Measurements from ENCODE around the gene TSN.
"Not testable (repeated sequence)": the region's sequence is repeated elsewhere in the genome, so short reads cannot be mapped to it uniquely, and the experiment has no call there.

Gene TSN

DNA sequence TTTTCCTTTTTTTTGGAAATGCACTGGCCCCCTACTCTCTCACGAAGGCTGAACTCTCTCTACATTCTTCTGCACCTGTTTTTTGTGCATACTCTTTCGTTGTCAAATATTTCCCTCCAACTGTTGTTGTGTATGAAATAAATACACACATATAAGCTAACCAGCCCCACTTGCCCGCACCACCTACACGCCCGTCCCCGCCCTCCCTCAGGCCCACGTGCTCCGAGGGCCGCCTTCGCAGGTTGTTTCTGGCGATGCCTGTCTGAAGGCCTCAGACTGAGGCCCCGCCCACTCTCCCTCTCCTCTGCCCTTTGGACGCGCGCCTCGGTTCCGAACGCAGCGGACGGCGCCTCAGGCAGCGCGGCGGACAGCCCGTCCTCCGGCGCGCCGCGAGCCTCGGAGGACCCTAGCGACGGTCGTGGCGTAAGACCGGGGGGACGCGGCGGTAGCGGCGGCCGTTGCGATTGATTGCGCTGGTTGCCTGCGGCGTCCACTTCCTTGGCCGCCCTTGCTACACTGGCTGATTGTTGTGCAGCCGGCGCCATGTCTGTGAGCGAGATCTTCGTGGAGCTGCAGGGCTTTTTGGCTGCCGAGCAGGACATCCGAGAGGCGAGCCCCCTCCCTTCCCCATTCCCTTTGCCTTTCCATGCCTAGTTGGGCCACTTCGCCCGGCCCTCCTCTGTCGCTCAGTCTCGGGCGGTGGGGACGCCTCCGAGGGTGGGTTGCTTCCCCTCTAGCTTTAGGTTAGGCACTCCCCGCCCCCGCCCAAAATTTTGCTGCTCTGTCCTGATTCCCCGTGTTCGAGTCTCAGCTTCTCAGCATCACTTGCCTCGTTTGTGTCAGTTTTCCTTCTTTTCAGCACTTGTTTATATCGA is at the start of gene TSN:
TSN (plus strand) TSS at position 415 of the 875 bp plus-strand sequence; CDS start at position 544, 129 bp downstream.
- peak; percentile 97 for DNase-seq

DNA sequence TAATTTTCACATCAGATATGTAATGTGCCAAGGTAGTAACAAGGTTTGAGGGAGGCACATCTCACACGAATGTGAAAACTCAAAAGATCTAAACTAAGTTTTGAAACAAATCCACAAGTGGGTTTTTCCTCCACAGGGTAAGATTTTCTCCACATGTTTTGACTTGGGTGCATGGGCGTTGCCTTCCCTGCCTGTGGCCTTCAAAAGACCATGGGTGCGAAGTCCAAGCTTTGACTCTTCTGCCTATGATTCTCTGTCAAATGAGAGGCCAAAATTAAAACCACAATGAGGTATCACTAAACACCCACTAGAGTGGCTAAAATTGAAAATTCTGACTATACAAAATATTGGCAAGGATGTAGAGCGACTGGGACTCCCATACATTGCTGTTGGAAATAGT is 49.5 kb upstream of the TSN start:
- no peak for DNase-seq

DNA sequence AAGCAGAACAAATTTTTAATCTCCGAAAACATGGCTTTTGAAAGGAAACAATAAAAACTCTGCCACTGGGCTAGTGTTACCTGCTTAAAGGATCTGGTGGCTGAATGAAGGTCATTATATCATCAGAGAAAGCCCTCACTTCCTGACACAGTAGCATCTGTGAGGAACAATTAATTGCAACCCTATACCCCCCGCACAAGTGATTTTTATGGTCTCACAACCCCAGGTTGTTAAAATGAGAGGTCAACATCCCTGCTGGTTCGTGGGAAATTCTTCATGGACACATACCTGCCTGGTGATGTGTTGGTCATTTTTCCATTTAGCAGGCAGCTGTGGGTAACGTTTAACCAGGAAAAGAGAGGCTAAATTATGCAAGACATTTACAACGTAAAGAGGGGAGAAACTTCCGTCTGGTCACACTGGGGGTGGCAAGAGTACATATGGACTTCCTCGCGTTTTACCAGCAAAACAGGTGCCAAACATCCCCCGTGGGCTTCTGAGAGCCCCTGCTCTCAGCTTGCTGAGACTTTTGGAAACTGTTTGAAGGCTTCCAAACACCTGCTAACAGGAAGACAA is 48.0 kb upstream of the TSN start:
- no peak for DNase-seq

- no peak for DNase-seq
Observed at GRCh38 chr2:121707920-121708361, 47.5 kb upstream of the TSN start.

DNA sequence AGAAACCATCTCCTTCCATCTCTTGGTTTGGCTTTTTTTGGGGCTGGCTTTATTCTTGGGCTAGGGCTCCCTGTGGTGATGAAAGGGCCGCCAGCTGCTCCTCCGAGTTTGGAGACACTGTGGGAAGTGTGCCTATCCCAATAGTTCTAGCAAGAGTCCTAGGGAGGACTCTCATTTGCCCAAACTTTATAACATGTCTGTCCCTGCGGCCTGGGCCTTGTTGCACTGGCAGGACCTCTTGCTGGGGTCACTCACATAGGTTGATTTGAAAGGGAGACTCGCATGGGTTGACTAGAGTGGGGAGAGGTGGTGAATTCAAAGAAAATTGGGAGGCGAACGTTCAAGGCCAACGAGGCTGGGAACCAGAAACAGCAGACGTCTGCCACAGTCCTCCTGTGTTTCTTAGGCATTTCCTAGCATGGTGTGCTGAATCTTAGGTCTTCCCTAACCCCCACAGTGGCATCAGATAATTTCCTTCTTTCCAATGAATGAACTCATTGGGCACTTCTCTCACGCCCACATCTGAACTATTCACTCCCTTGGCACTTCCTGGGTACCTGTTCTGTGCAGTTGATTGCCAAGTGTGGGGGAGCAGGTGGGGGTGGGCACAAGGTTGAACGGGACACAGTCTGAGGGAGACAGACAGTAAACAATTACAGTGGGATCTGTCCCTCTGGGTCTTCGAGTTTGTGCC is 45.5 kb upstream of the TSN start:
- DNase-seq = no peak

DNA sequence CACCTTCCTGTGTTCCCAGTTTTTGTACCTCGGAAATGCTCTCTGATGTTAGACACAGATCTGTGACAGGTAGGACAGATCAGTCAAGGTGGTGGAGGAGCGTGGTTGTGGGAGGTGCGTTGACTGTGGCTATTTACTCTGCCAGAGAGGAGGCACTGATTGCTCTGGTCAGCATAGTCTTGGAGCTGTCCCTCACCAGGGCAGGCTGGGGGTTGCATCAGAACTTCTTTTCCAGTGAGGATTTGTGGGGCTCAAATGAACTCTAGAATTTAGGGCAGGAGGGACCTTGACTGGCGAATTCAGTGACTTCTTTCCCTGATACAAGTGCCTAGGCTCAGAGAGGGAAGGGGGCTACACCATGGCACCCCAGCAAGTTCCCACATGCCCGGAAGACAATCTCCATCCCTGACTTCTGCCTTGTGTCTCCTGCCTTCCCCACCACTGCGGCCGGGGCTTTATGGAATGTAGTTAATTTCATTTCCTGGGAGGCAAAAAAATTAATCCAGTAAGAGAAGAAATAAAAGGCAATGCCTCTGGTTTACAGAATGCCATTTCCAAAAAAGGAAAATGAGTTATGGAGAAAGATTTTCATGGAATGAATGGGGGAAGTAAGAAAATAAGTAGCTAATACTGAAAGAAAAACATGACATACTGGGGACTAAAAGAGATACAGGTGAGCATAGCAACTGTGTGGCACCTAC is 44.8 kb upstream of the TSN start:
- DNase-seq = no peak

GRCh38 chr2:121711481-121711880 is 44.0 kb upstream of the TSN start:
- DNase-seq = not testable (repeated sequence)

DNA sequence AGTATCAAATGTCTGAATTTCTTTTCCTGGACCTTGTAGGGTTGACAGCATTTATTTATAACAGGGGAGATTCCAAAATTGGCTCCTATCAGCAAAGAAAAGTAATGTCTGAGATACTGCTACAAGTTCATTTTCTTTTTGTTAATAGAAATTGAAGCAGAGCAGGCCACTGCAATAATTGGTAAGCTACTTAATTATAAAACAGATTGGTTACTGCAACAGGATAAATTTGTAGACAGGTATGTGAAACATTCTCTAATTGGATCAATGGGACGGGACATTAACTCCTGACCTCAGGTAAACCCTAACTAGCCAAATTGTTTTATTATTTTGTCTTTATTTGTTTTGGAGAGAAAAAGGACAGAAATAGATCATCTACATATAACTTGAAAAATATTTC is 39.3 kb upstream of the TSN start:
- no peak for DNase-seq

- no peak for DNase-seq
Observed at GRCh38 chr2:121717529-121717928, 37.9 kb upstream of the TSN start.

DNA sequence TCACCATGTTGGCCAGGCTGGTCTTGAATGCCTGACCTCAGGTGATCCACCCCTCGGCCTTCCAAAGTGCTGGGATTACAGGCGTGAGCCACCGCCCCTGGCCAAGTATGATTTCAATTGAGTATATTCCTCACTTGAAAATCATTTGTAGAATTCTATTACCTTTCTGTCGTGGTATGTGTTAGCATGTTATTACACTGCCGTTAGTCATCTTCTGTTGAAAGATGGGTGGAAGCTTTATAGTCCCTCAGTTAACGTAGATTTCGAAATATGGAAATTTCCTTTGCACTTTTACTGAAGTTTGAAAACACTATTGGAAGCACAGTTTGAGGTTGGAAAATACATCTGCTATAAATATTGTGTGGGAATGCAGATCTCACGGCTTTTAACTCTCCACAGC is 33.5 kb upstream of the TSN start:
- DNase-seq = no peak

GRCh38 chr2:121722479-121722878 is 33.0 kb upstream of the TSN start:
- DNase-seq = no peak

DNA sequence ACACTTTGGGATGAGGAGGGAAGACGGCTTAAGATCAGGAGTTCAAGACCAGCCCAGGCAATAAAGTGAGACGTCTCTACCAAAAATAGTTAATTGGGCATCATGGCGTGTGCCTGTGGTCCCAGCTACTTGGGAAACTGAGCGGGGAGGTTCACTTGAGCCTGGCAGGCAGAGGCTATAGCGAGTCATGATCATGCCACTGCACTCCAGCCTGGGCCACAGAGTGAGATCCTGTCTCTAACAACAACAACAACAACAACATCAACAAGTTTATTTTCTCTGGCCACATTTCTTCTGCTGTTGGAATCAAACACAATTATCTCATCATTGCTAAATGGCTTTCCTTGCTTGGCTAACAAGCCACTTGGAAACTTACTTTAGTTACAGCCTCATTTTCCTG is 32.1 kb upstream of the TSN start:
- no peak for DNase-seq

DNA sequence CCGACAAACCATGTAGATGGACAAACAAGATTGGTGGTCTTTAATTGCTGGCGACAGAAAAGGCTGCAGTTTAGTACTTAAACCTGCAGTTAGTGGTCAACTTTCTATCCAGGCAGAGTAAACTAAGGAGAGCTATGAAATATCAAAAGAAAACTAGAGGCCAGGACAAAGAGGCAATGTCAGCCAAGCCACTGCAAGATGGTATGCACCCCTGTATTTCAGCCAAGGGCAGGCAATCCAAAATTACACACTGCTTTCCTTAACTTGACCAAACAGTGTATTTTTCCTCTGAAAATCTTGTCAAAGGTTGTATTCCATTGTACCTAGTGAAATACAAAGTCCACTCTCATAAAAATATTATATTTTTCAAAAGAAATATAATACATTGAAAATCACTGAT is 28.1 kb upstream of the TSN start:
- no peak for DNase-seq

GRCh38 chr2:121727950-121728349 is 27.5 kb upstream of the TSN start:
- DNase-seq = no peak

DNA sequence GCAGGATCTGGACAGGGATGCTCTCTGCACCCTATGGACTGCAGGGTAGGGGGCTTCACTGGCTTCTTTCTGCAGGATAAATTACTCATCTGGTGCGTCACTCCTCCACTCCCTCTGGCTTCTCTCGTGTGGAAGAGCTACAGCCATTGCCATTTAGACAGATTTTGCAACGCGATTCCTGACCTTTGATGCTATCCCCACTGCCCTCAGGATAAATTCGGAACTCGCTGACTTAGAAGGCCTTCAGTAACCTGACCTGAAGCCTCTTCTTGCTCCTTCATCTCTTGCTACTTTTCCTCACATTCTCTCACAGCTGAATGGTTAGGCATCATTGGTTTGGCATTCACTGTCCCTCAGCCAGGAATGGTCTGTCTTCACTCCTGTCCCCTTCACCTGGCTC is 24.1 kb upstream of the TSN start:
- no peak for DNase-seq

DNA sequence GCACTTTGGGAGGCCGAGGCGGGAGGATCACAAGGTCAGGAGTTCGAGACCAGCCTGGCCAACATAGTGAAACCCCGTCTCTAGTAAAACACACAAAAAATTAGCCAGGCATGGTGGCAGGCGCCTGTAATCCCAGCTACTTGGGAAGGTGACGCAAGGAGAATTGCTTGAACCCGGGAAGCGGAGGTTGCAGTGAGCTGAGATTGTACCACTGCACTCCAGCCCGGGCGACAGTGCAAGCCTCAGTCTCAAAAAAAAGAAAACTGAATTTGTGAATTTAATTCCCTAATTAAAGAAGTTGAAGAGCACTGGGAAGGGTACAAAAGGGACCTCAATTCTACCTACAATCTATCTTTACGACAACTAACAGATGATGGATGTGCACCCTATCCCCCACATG is 20.9 kb upstream of the TSN start:
- DNase-seq = not testable (repeated sequence)

DNA sequence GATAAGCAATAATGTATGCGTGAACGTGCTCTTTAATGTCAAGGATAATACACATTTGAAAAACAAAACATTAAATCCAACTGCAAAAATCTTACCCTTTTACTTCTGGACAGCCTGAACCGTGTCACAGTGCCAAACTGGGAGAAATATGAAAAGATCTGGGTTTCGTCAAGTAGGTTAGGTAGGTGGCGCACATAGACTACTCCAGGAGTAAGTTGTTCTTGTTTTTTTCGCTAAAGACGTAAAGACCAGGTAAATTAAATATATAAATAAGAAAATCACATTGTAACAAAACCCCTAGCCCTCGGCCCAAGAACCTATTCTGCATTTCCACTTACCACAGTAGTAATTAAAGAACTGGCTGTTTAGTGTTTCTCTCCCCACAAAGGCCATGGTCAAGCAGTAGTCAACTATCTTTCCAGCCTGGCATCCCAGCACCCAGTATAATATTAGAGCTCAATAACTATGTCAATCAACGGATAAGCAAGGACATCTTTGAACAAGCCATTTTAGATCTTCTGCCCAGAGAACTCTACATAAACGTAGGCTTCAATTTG is 19.9 kb upstream of the TSN start:
- no peak for DNase-seq

- no peak for DNase-seq
Observed at GRCh38 chr2:121736140-121736461, 19.4 kb upstream of the TSN start.

DNA sequence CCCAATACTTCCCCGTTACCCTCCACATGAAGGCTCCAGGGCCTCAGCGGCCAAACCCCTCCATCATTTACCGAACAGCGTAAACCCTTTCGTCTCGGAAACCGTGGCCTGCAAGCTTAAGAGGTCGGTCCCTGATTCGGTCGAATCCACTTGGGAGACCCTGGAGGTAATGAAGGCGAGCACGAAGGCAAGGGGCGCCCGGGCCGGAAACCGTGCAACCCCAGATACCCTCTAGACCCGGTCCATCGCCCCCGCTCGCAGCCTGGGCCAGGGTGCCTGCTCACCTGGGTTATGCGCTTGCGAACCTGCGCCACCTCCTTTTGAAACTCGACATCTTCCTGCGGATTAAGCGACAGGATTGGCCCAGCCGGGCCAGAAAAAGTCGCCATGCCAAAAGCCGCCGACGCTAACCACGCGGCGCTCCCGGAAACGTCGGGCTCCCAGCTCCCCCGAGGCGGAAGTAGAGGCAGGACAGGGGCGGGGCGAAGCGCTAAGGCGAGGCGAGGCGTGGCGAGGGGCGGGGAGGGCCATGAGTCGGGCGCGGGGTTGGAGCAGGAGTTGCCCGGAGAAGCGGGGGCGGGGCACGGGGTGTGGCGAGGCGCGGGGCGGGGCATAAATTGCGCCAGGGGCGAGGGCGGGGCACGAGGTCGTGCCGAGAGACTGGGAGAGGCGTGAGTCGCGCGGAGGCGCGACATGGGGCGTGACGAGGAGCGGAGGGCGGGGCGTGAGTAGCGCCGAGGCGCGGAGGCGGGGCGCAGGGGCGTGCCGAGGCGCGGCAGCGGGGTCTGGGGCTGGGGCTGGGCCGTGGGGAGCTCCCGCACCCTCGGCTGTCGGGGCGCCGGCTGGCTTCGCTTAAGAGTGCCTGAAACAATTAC is 18.8 kb upstream of the TSN start, which contains the start of gene NIFK:
NIFK (minus strand) TSS at position 414 of the 875 bp plus-strand sequence; CDS start at position 389, 25 bp downstream.
- peak; percentile 100 for DNase-seq

- no peak for DNase-seq
Observed at GRCh38 chr2:121740973-121741372, 14.5 kb upstream of the TSN start.

DNA sequence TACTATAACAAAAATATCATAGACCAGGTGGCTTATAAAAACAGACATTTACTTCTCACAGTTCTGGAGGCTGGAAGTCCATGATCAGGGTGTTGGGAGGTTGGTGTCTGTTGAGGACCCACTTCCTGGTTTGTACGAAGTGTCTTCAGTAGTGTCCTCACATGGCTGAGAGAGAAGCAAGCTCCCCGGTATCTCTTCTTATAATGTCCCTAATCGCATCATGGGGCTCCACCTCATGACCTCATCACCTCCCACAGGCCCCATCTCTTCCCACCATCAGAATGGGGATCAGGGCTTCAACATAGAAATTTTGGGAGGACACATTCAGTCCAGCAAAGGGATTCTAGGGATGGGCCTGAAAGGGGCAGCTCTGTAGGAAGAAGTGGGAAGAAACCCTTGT is 14.0 kb upstream of the TSN start:
- DNase-seq = no peak

DNA sequence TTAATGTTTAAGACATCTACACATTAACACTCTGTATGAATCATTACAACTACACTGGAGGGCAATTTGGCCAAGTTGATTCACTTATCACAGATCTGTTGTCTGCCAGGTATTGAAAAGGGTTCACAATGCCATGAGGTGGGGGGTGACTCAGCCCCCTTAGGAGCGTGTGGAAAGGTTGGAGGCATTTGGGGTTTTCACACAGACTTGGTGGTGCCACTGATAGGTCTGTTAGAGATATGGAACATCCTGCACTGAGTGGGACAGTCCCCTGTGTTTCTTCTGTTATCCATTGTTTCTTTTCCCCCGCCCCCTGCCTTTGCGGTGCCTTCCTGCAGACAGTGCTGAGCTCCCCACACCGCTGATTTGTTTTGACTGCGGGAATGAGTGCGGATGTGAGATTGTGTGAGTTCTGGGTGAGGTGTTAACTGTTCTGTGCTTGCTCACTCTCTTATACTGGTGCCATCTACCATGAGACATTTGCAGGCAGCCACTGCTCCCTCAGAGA is 9.3 kb upstream of the TSN start:
- DNase-seq = no peak

All from stimulated activated CD4-positive, alpha-beta T cell treated with anti-CD3 and anti-CD28 coated beads, Interleukin-12 subunit alpha, Interleukin-12 subunit beta, amount 100 ng/mL, for 4 hours (primary cell).